Endothelial cell of umbilical vein (primary cell): ENCODE measurements around the gene WASF2. TPM values are rescaled to one million over a fixed set of nuclear protein-coding genes. Genes with fewer than 3 reads are reported as not detected.

Experiments used
- BruUV-seq: library from RNA; stranded (reverse); fragments of 400-500 nt; replicated peaks from 2 replicates; lab custom pipeline; 2021; lab: Mats Ljungman, UMichigan
- CTCF ChIA-PET: fragments of 300-600, 350-600 bp; sonication (Branson Sonifier 250); formaldehyde crosslinking; loops from one replicate; lab custom pipeline; 2021; ENCODE audit warnings: antibody characterized with exemption, inconsistent platforms; lab: Charles Lee
- POLR2A ChIA-PET: fragments of 300-600, 350-600 bp; sonication (Branson Sonifier 250); formaldehyde crosslinking; loops from one replicate; lab custom pipeline; 2021; ENCODE audit warnings: antibody characterized with exemption, inconsistent platforms; lab: Charles Lee
- DNase-seq: peaks from one replicate; pipeline ENCODE4 v3.0.0-alpha.2; 2011; ENCODE audit warnings: low read depth, low spot score
- FAIRE-seq: peaks from 2 replicates; lab custom pipeline; 2011; peaks lifted over from hg19 to GRCh38; lab: Jason Lieb, UNC
- H2AFZ ChIP-seq: 2 replicates; pipeline ENCODE4 v1.6.0; 2012; ENCODE audit warnings: low read depth, low read length, control low read depth, inconsistent platforms
- H3K27ac ChIP-seq: 2 replicates; pipeline ENCODE4 v1.5.1; 2011; ENCODE audit warnings: low read depth, mild to moderate bottlenecking, control low read depth, low read length, moderate library complexity; ENCODE audit not compliant: insufficient read depth
- H3K27me3 ChIP-seq, 2 experiments: 2 replicates each; pipeline versions ENCODE4 v1.6.0 to v1.6.1; 2011; ENCODE audit warnings: low read length in 2 of 2, mixed read lengths in 1 of 2; ENCODE audit not compliant: control insufficient read depth in 2 of 2, insufficient read depth in 2 of 2
- H3K36me3 ChIP-seq, 2 experiments: 2 replicates in 1 of 2; 3 replicates in 1 of 2; pipeline ENCODE4 v1.5.1; 2011; ENCODE audit warnings: low read length in 2 of 2, mild to moderate bottlenecking in 1 of 2, moderate library complexity in 1 of 2; ENCODE audit not compliant: control insufficient read depth in 2 of 2, insufficient read depth in 2 of 2; ENCODE audit errors: extremely low read depth in 1 of 2
- H3K4me1 ChIP-seq: 3 replicates; pipeline ENCODE4 v1.5.1; 2011; ENCODE audit warnings: mild to moderate bottlenecking, low read length; ENCODE audit not compliant: control insufficient read depth, insufficient read depth; ENCODE audit errors: extremely low read depth
- H3K4me2 ChIP-seq: 2 replicates; pipeline ENCODE4 v1.6.1; 2011; ENCODE audit warnings: low read length, control low read depth, mixed read lengths; ENCODE audit not compliant: insufficient read depth
- H3K4me3 ChIP-seq, 3 experiments: fragments of 200-600 bp in 1 of 3; sonication (generic), shearing (Covaris generic) in 1 of 3; replicated peaks in 1 of 3; 2 replicates each; pipeline ENCODE4 v1.5.1; 2011 to 2016; ENCODE audit warnings: control low read depth in 3 of 3, low read length in 3 of 3, mild to moderate bottlenecking in 2 of 3, inconsistent platforms in 1 of 3, low read depth in 1 of 3, moderate library complexity in 1 of 3; ENCODE audit not compliant: insufficient read depth in 1 of 3
- H3K79me2 ChIP-seq: 2 replicates; pipeline ENCODE4 v1.6.0; 2012; ENCODE audit warnings: low read length, inconsistent platforms; ENCODE audit not compliant: control insufficient read depth, insufficient read depth
- H3K9ac ChIP-seq: replicated peaks from 2 replicates; pipeline ENCODE3; 2011; ENCODE audit warnings: low read length, control low read depth; ENCODE audit not compliant: insufficient read depth; ENCODE audit errors: extremely low read depth
- H3K9me1 ChIP-seq: replicated peaks from 3 replicates; pipeline ENCODE4 v1.6.0; 2011; ENCODE audit warnings: mild to moderate bottlenecking, low read length; ENCODE audit not compliant: control insufficient read depth, insufficient read depth; ENCODE audit errors: extremely low read depth
- H3K9me3 ChIP-seq: replicated peaks from 2 replicates; pipeline ENCODE4 v1.5.1; 2012; ENCODE audit warnings: low read length, inconsistent platforms; ENCODE audit not compliant: control insufficient read depth, insufficient read depth
- H4K20me1 ChIP-seq: replicated peaks from 2 replicates; pipeline ENCODE3; 2011; ENCODE audit warnings: mild to moderate bottlenecking, low read length; ENCODE audit not compliant: control insufficient read depth, insufficient read depth; ENCODE audit errors: extremely low read depth
- EZH2 ChIP-seq: IDR thresholded peaks from 2 replicates; pipeline ENCODE4 v1.6.1; 2012; ENCODE audit warnings: borderline replicate concordance, low read depth, mild to moderate bottlenecking, moderate library complexity, low read length, inconsistent platforms; ENCODE audit not compliant: severe bottlenecking
- FOS ChIP-seq: IDR thresholded peaks from 2 replicates; pipeline ENCODE4 v1.6.1; 2011; ENCODE audit warnings: mild to moderate bottlenecking, low read length, moderate library complexity, borderline replicate concordance; ENCODE audit not compliant: insufficient read depth
- GATA2 ChIP-seq: IDR thresholded peaks from 2 replicates; pipeline ENCODE4 v1.7.0; 2011; ENCODE audit warnings: low read depth, mild to moderate bottlenecking, moderate library complexity, mixed read lengths, low read length; ENCODE audit not compliant: insufficient read length, insufficient read depth
- JUN ChIP-seq: IDR thresholded peaks from 2 replicates; pipeline ENCODE4 v1.6.1; 2011; ENCODE audit warnings: borderline replicate concordance, low read depth; ENCODE audit not compliant: insufficient read length, insufficient read depth
- MAX ChIP-seq: IDR thresholded peaks from 2 replicates; pipeline ENCODE4 v1.6.1; 2011; ENCODE audit not compliant: insufficient read depth, insufficient read length
- MYC ChIP-seq: IDR thresholded peaks from one replicate; pipeline ENCODE4 v1.6.1; 2011; ENCODE audit warnings: mild to moderate bottlenecking, low read depth, low read length
- POLR2A ChIP-seq: IDR thresholded peaks from 2 replicates; pipeline ENCODE4 v1.6.1; 2012; ENCODE audit warnings: low read depth, mild to moderate bottlenecking, control low read depth, low read length
- POLR2AphosphoS5 ChIP-seq: IDR thresholded peaks from 2 replicates; pipeline ENCODE4 v1.6.1; 2012; ENCODE audit warnings: low read depth, mild to moderate bottlenecking, control low read depth, low read length, moderate library complexity; ENCODE audit not compliant: insufficient read depth
- dilution Hi-C: fragments of 300-500 bp; cut with MboI; formaldehyde crosslinking; loops from one replicate; pipeline ENCODE4 v1.15.0; 2019; ENCODE audit warnings: low sequenced_read_pairs; ENCODE audit not compliant: extremely low pct_ligation_motif_present
- intact Hi-C: fragments of 100-400 bp; cut with micrococcal nuclease; formaldehyde crosslinking; loops from one replicate; pipeline ENCODE4 v1.10.0; 2022
- polyA plus RNA-seq, 4 experiments: library from polyadenylated mRNA; depleted of rRNA in 3 of 4; stranded (reverse) in 3 of 4; unstranded in 1 of 4; fragments of >200 nt; gene quantifications; 2 replicates each; pipeline versions ENCODE4 v1.2.1 to v1.2.3, GENCODE V29; 2011 to 2012; ENCODE audit warnings: missing spikeins in 1 of 4
- total RNA-seq: library from RNA; stranded (reverse); gene quantifications from 2 replicates; pipeline ENCODE4 v1.2.3, GENCODE V29; 2021
- TF ChIP-seq, protein P1 (sequence below), 2 donors: IDR thresholded peaks; 1 replicate in 1 of 2; 2 replicates in 1 of 2; pipeline ENCODE4 v1.5.1; 2011; ENCODE audit warnings: low read length in 2 of 2, mild to moderate bottlenecking in 2 of 2, moderate library complexity in 2 of 2, control low read depth in 1 of 2, inconsistent platforms in 1 of 2, low read depth in 1 of 2; ENCODE audit not compliant: insufficient read depth in 1 of 2; ENCODE audit errors: extremely low read depth in 1 of 2

WASF2 gene
- total and polyA plus RNA-seq, 2 donors (not counting 3 experiments of a cell fraction or from before 2014, with no cell fraction given) = 76.9 to 172 TPM

- dilution Hi-C loops = no loop called here
- Histone ChIP-seq H4K20me1 (peaks cover 3% of the 10 kb centered on the region), H3K27ac (peak overlapping the region; percentile 51), H3K4me1 (peaks cover 14% of the 10 kb centered on the region), H2AFZ (no peak overlapping the region), H3K36me3 (peaks cover 0 to 4% of the 10 kb centered on the region in 2 experiments), H3K79me2 (peaks cover 59% of the 10 kb centered on the region), H3K27me3 (no peaks in the 10 kb centered on the region), H3K9me1 (no peaks in the 10 kb centered on the region), H3K9me3 (no peaks in the 10 kb centered on the region), H3K4me3 (peak overlapping the region; percentile 42 to 83 (median 80)), H3K9ac (peak overlapping the region; percentile 93), H3K4me2 (peak overlapping the region; percentile 97)
- BruUV-seq = TSS peak; percentile 79
- FAIRE-seq (peak; percentile 88), DNase-seq (peak; percentile 66)
- TF ChIP-seq JUN (no peak), POLR2A (peak; percentile 22)
- intact Hi-C loops = no loop called here
- ChIA-PET CTCF (interaction anchor here (0.8 to 1.9 kb wide), 14 partner anchors 9 to 93 kb away, joined by 3 to 31 read pairs (median 3); no protein-coding TSS in a partner anchor), POLR2A (interaction anchor here (0.6 to 0.9 kb wide), 4 partner anchors 63 to 115 kb away, joined by 3 to 4 read pairs (median 4); no protein-coding TSS in a partner anchor)
Observed at GRCh38 chr1:27487966-27488884, 1.7 kb downstream of the WASF2 start.

DNA sequence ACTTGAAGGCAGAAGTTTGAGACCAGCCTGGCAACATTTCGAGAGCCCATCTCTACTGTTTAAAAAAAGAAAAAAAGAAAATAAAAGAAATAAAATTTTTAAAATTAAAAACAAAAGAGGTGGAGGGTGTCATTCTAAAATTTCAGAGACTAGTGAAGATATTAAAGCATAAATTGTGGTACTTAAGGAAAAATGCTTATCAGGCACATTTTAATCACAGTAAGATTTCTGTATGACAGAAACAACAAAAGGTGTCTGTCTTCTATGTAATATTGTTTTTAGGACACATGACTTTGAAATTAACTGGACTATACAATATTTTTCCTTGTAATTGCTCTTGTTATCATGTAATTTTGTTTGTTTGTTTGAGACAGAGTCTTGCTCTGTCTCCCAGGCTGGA, 4.6 kb downstream of the WASF2 start:
- H3K4me3 ChIP-seq = no peak overlapping the region
- no peak overlapping the region for H3K9ac ChIP-seq
- ChIA-PET CTCF (interaction anchor here (1.5 kb wide), 1 partner anchor 72 kb away, joined by 4 read pairs; no protein-coding TSS in a partner anchor), POLR2A (no interaction called here)
- H4K20me1 ChIP-seq = peaks cover 3% of the 10 kb centered on the region
- dilution Hi-C loops (no loop called here), intact Hi-C loops (no loop called here)
- no peak for DNase-seq
- H3K36me3 ChIP-seq = peaks cover 0 to 4% of the 10 kb centered on the region in 2 experiments
- H3K27ac ChIP-seq = no peak overlapping the region
- no peak overlapping the region for H3K4me2 ChIP-seq
- no TSS peak for BruUV-seq
- H3K9me3 ChIP-seq = no peaks in the 10 kb centered on the region
- FAIRE-seq = no peak
- H3K4me1 ChIP-seq = peaks cover 11% of the 10 kb centered on the region
- no peaks in the 10 kb centered on the region for H3K27me3 ChIP-seq
- peaks cover 87% of the 10 kb centered on the region for H3K79me2 ChIP-seq
- no peaks in the 10 kb centered on the region for H3K9me1 ChIP-seq
- H2AFZ ChIP-seq = no peak overlapping the region
- TF ChIP-seq EZH2 (no peak), FOS (no peak), GATA2 (no peak), POLR2A (no peak), POLR2AphosphoS5 (no peak), MYC (no peak), MAX (no peak)
- TF ChIP-seq, protein P1, sequence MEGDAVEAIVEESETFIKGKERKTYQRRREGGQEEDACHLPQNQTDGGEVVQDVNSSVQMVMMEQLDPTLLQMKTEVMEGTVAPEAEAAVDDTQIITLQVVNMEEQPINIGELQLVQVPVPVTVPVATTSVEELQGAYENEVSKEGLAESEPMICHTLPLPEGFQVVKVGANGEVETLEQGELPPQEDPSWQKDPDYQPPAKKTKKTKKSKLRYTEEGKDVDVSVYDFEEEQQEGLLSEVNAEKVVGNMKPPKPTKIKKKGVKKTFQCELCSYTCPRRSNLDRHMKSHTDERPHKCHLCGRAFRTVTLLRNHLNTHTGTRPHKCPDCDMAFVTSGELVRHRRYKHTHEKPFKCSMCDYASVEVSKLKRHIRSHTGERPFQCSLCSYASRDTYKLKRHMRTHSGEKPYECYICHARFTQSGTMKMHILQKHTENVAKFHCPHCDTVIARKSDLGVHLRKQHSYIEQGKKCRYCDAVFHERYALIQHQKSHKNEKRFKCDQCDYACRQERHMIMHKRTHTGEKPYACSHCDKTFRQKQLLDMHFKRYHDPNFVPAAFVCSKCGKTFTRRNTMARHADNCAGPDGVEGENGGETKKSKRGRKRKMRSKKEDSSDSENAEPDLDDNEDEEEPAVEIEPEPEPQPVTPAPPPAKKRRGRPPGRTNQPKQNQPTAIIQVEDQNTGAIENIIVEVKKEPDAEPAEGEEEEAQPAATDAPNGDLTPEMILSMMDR (IDR thresholded peaks at IDR 0.05; ENCODE audit: extremely low read depth in 1 of 2, insufficient read depth in 1 of 2, low read depth in 1 of 2, low read length in 2 of 2) = no peak
